ENCODE results near the gene WDR70.
"Not testable (repeated sequence)": the region's sequence is repeated elsewhere in the genome, so short reads cannot be mapped to it uniquely, and the experiment has no call there.

GRCh38 chr5:37453252-37453651 is 74.1 kb downstream of the WDR70 start:
- TF ChIP-seq CTCF (IDR thresholded peaks at IDR 0.05; ENCODE audit: low read depth, low read length, missing input control); EGR1 (IDR thresholded peaks at IDR 0.05; ENCODE audit: low read depth in 2 of 2); ZBTB33 (IDR thresholded peaks at IDR 0.05); FOXA1 (IDR thresholded peaks at IDR 0.05); RAD21 (IDR thresholded peaks at IDR 0.05): not testable (repeated sequence)

All from liver (tissue), 3 donors.